Endothelial cell (in vitro differentiated cells): ENCODE results near the gene THSD4. TPM values are rescaled to one million over a fixed set of nuclear protein-coding genes. Genes with fewer than 3 reads are reported as not detected.

Experiments used
- DNase-seq: peaks from one replicate; pipeline ENCODE4 v3.0.0; 2021; ENCODE audit warnings: low spot score
- H3K27ac Mint-ChIP-seq: one replicate; pipeline ENCODE4 v1.8.0; 2021; ENCODE audit warnings: mixed read lengths, inconsistent platforms; ENCODE audit not compliant: unreplicated experiment
- H3K27me3 Mint-ChIP-seq: one replicate; pipeline ENCODE4 v1.8.0; 2021; ENCODE audit warnings: mild to moderate bottlenecking, moderate library complexity, mixed read lengths, inconsistent platforms; ENCODE audit not compliant: unreplicated experiment
- H3K36me3 Mint-ChIP-seq: one replicate; pipeline ENCODE4 v1.8.0; 2021; ENCODE audit warnings: mild to moderate bottlenecking, low read depth, mixed read lengths, inconsistent platforms; ENCODE audit not compliant: unreplicated experiment
- H3K4me1 Mint-ChIP-seq: one replicate; pipeline ENCODE4 v1.8.0; 2021; ENCODE audit warnings: mild to moderate bottlenecking, mixed read lengths, inconsistent platforms; ENCODE audit not compliant: unreplicated experiment
- H3K4me3 Mint-ChIP-seq: one replicate; pipeline ENCODE4 v1.8.0; 2021; ENCODE audit warnings: mild to moderate bottlenecking, mixed read lengths, inconsistent platforms; ENCODE audit not compliant: unreplicated experiment
- H3K9me3 Mint-ChIP-seq: one replicate; pipeline ENCODE4 v1.8.0; 2021; ENCODE audit warnings: mixed read lengths, inconsistent platforms; ENCODE audit not compliant: unreplicated experiment
- CTCF ChIP-seq: fragments of 200-600 bp; sonication (generic); IDR thresholded peaks from one replicate; pipeline ENCODE4 v1.5.0; 2021; ENCODE audit warnings: antibody characterized with exemption; ENCODE audit not compliant: unreplicated experiment
- total RNA-seq: library from RNA; stranded (reverse); fragmentation: NEBNext Ultra II Directional; extraction: Animal tissue kit (Norgen Biotek cat#: 25700); gene quantifications from one replicate; pipeline ENCODE4 v1.2.1, GENCODE V29; 2021; ENCODE audit not compliant: unreplicated experiment

Gene THSD4
- total RNA-seq, 1 donor from 2014 or later = 0.92 TPM

DNA sequence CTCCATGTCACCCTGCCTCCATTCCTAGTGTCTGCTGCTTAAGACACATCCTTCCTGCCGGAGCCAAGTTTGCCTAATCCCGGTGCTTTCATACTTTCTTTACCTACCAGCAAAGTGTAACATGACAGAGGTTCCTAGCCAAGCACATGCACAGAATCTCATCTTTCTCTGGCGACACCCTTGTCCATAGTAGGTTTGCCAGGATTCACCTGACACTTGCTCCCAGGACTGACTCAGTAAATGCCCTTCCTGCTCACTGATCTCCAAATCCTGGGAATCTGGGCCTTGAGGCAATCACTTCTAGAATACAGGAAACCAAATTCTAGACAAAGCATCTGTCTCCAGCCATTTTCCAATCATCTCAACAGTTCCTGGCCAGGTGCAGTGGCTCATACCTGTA, 684.9 kb downstream of the THSD4 start:
- TF ChIP-seq CTCF = no peak
- peaks cover 2% of the 10 kb centered on the region for H3K27me3 Mint-ChIP-seq
- peak overlapping the region; percentile 64 for H3K27ac Mint-ChIP-seq
- no peak overlapping the region for H3K4me3 Mint-ChIP-seq
- no peak for DNase-seq
- H3K9me3 Mint-ChIP-seq = no peaks in the 10 kb centered on the region
- peaks cover 6% of the 10 kb centered on the region for H3K4me1 Mint-ChIP-seq
- no peaks in the 10 kb centered on the region for H3K36me3 Mint-ChIP-seq

- no peak overlapping the region for H3K27ac Mint-ChIP-seq
- no peak overlapping the region for H3K4me3 Mint-ChIP-seq
- TF ChIP-seq CTCF = peak; percentile 83
- H3K9me3 Mint-ChIP-seq = no peaks in the 10 kb centered on the region
- H3K27me3 Mint-ChIP-seq = peaks cover 2% of the 10 kb centered on the region
- DNase-seq = peak; percentile 68
- peaks cover 6% of the 10 kb centered on the region for H3K4me1 Mint-ChIP-seq
- no peaks in the 10 kb centered on the region for H3K36me3 Mint-ChIP-seq
These were observed 685.8 kb downstream of the THSD4 start for GRCh38 chr15:71800835-71801745.

DNA sequence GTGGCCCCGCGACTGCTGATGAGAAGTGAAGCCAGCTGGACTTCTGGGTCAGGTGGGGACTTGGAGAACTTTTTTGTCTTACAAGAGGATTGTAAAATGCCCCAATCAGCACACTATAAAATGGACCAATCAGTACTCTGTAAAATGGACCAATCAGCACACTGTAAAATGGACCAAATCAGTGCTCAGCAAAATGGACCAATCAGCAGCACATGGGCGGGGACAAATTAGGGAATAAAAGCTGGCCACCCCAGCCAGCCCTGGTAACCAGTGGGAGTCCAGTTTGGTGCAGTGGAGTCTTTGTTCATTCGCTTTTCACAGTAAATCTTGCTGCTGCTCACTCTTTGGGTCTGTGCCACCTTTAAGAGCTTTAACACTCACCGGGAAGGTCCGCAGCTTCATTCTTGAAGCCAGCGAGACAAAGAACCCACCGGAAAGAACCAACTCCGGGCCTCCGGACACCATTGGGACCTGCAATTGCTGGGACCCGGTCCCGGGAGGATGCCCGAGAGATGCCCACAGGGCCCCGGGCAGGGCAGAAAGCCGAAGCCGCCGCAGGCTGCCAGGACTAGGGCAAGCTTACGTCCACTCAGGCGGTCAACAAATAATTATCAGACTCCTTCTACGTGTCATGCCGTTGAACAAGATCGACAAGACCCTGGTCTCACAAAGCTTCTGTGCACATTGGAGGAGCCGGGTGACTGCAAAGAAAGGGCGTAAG, 686.8 kb downstream of the THSD4 start:
- peaks cover 2% of the 10 kb centered on the region for H3K27me3 Mint-ChIP-seq
- DNase-seq = no peak
- TF ChIP-seq CTCF = no peak
- no peak overlapping the region for H3K4me3 Mint-ChIP-seq
- no peaks in the 10 kb centered on the region for H3K36me3 Mint-ChIP-seq
- H3K27ac Mint-ChIP-seq = no peak overlapping the region
- H3K9me3 Mint-ChIP-seq = no peaks in the 10 kb centered on the region
- H3K4me1 Mint-ChIP-seq = peaks cover 11% of the 10 kb centered on the region

- H3K27me3 Mint-ChIP-seq = peaks cover 2% of the 10 kb centered on the region
- peak; percentile 75 for TF ChIP-seq CTCF
- no peaks in the 10 kb centered on the region for H3K36me3 Mint-ChIP-seq
- H3K4me3 Mint-ChIP-seq = no peak overlapping the region
- peak; percentile 69 for DNase-seq
- no peak overlapping the region for H3K27ac Mint-ChIP-seq
- no peaks in the 10 kb centered on the region for H3K9me3 Mint-ChIP-seq
- peaks cover 18% of the 10 kb centered on the region for H3K4me1 Mint-ChIP-seq
These were observed 687.5 kb downstream of the THSD4 start for GRCh38 chr15:71802770-71803169.

GRCh38 chr15:71804226-71804625, 689.0 kb downstream of the THSD4 start:
- no peak for DNase-seq
- peaks cover 2% of the 10 kb centered on the region for H3K27me3 Mint-ChIP-seq
- H3K27ac Mint-ChIP-seq = no peak overlapping the region
- no peaks in the 10 kb centered on the region for H3K9me3 Mint-ChIP-seq
- TF ChIP-seq CTCF = no peak
- H3K4me3 Mint-ChIP-seq = no peak overlapping the region
- H3K4me1 Mint-ChIP-seq = peaks cover 26% of the 10 kb centered on the region
- no peaks in the 10 kb centered on the region for H3K36me3 Mint-ChIP-seq
